Right atrium auricular region (tissue), 2 donors: Measurements from ENCODE around the gene CYB5D1. TPM values are rescaled to one million over a fixed set of nuclear protein-coding genes. Genes with fewer than 3 reads are reported as not detected.

Experiments used
- DNase-seq: peaks from one replicate; pipeline ENCODE4 v3.0.0-alpha.2; 2019; ENCODE audit warnings: low spot score
- H3K27ac ChIP-seq, 2 donors: fragments of 200-600 bp; sonication (generic); 1 replicate in 1 of 2; 2 replicates in 1 of 2; pipeline ENCODE4 v1.5.1; 2016 to 2019
- H3K27me3 ChIP-seq, 2 donors: fragments of 200-600 bp; sonication (generic); one replicate each; pipeline versions ENCODE4 v1.5.1 to v1.6.0; 2017 to 2019
- H3K36me3 ChIP-seq: fragments of 200-600 bp; sonication (generic); one replicate; pipeline ENCODE4 v1.5.1; 2016
- H3K4me1 ChIP-seq, 2 donors: fragments of 200-600 bp; sonication (generic); one replicate each; pipeline versions ENCODE4 v1.5.1 to v1.6.0; 2017 to 2019
- H3K4me3 ChIP-seq, 2 donors: fragments of 200-600 bp; sonication (generic); 1 replicate in 1 of 2; 2 replicates in 1 of 2; pipeline ENCODE4 v1.5.1; 2017 to 2019; ENCODE audit warnings: mild to moderate bottlenecking in 1 of 2, moderate library complexity in 1 of 2
- H3K9me3 ChIP-seq, 2 donors: fragments of 200-600 bp; sonication (generic); one replicate each; pipeline ENCODE4 v1.5.1; 2019
- CTCF ChIP-seq, 2 donors: fragments of 200-600 bp; sonication (generic); IDR thresholded peaks; one replicate each; pipeline ENCODE4 v1.5.1; 2019; ENCODE audit warnings: antibody characterized with exemption in 2 of 2
- total RNA-seq, 2 donors: library from RNA; depleted of rRNA; stranded (reverse); fragments of >200 nt; gene quantifications; one replicate each; pipeline ENCODE4 v1.1.0, GENCODE V29; 2016

Gene CYB5D1
- total RNA-seq, 2 donors from 2014 or later = 5.1 to 6.8 TPM

- Histone ChIP-seq H3K27me3 (no peaks in the 10 kb centered on the region), H3K4me1 (peaks cover 0 to 22% of the 10 kb centered on the region in 2 donors), H3K36me3 (peaks cover 64% of the 10 kb centered on the region), H3K27ac (no peak overlapping the region), H3K9me3 (no peaks in the 10 kb centered on the region), H3K4me3 (no peak overlapping the region)
- DNase-seq = no peak
- no peak for TF ChIP-seq CTCF (IDR thresholded peaks at IDR 0.05)
These were observed 9.1 kb upstream of the CYB5D1 start for GRCh38 chr17:7848739-7849129.

- Histone ChIP-seq H3K36me3 (peaks cover 66% of the 10 kb centered on the region), H3K27ac (no peak overlapping the region), H3K4me1 (peaks cover 0 to 23% of the 10 kb centered on the region in 2 donors), H3K4me3 (no peak overlapping the region), H3K27me3 (no peaks in the 10 kb centered on the region), H3K9me3 (no peaks in the 10 kb centered on the region)
- DNase-seq = no peak
- no peak for TF ChIP-seq CTCF (IDR thresholded peaks at IDR 0.05)
These were observed 8.6 kb upstream of the CYB5D1 start for GRCh38 chr17:7849130-7849750.

- Histone ChIP-seq H3K4me1 (peaks cover 0 to 29% of the 10 kb centered on the region in 2 donors), H3K27me3 (no peaks in the 10 kb centered on the region), H3K27ac (no peak overlapping the region), H3K9me3 (no peaks in the 10 kb centered on the region), H3K4me3 (no peak overlapping the region), H3K36me3 (peaks cover 66% of the 10 kb centered on the region)
- no peak for DNase-seq
- TF ChIP-seq CTCF (IDR thresholded peaks at IDR 0.05) = no peak
These were observed 7.9 kb upstream of the CYB5D1 start for GRCh38 chr17:7849751-7850504.

- Histone ChIP-seq H3K4me1 (peaks cover 0 to 29% of the 10 kb centered on the region in 2 donors), H3K27me3 (no peaks in the 10 kb centered on the region), H3K9me3 (no peaks in the 10 kb centered on the region), H3K4me3 (no peak overlapping the region), H3K27ac (peak overlapping the region in 1 of 2 donors; percentile 11), H3K36me3 (peaks cover 66% of the 10 kb centered on the region)
- TF ChIP-seq CTCF (IDR thresholded peaks at IDR 0.05) = no peak
- DNase-seq = no peak
These were observed 6.9 kb upstream of the CYB5D1 start for GRCh38 chr17:7850701-7851437.

GRCh38 chr17:7851438-7852261 lies 6.2 kb upstream of the CYB5D1 start:
- peak overlapping the region in 1 of 2 donors; percentile 6 for H3K4me3 ChIP-seq
- peak; percentile 98 to 100 for TF ChIP-seq CTCF (IDR thresholded peaks at IDR 0.05)
- H3K9me3 ChIP-seq = no peaks in the 10 kb centered on the region
- H3K27ac ChIP-seq = peak overlapping the region in 1 of 2 donors; percentile 57
- peaks cover 66% of the 10 kb centered on the region for H3K36me3 ChIP-seq
- no peak for DNase-seq
- H3K4me1 ChIP-seq = peaks cover 0 to 34% of the 10 kb centered on the region in 2 donors
- no peaks in the 10 kb centered on the region for H3K27me3 ChIP-seq
